Stimulated activated CD4-positive, alpha-beta T cell treated with anti-CD3 and anti-CD28 coated beads, Interleukin-12 subunit alpha, Interleukin-12 subunit beta, amount 100 ng/mL, for 48 hours (primary cell): ENCODE measurements around the gene OR6C70.

ENCODE experiments used
- DNase-seq, 3 donors: peaks; one replicate each; pipeline ENCODE4 v3.0.0-alpha.2; 2020; ENCODE audit warnings: low read depth in 2 of 3, low spot score in 1 of 3

Gene OR6C70

DNA sequence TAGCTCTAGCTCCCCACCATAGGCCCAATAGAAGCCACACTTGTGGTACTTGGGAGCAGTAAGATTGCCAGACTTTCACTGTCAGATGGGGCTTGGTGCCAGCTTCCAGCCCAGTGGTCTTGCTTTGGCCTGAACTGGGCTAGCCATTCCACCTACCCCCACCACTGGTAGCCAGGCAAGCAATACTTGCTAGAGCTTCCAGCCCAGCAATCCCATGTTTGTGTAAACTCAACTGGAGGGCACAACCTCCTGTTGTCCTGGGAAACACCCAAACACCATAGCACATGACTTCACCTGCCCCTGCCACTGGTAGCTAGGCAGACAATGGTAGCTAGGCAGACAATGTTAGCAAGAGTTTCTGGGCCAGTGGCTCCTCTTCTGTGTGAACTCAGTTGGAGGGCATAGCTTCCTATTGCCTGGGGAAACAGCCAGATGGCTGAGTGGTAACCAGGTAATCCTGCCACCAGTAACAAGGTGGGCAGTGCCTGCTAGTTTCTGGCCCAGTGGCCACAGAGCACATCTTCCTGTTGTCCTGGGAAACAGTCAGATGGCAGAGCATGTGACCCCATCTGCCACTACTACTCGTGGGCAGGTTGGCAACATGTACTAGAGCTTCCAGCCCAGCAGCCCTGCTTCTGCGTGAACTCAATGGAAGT, 49.5 kb downstream of the OR6C70 start:
- no peak for DNase-seq
